GM18498 (cell line): ENCODE data around the gene DPM2.
A peak's percentile ranks its signal among the peaks of the same experiment; 100 is the strongest.

Experiments
- ATAC-seq: cut with Tn5 transposase; IDR thresholded peaks from one replicate; pipeline ENCODE4 v1.9.1; 2021; ENCODE audit warnings: mild to moderate bottlenecking, moderate library complexity; ENCODE audit not compliant: unreplicated experiment

Gene DPM2

GRCh38 chr9:127973169-127974000 is 35.7 kb upstream of the DPM2 start:
- no peak for ATAC-seq

- no peak for ATAC-seq
These were observed 34.7 kb upstream of the DPM2 start for GRCh38 chr9:127972236-127972871.

- ATAC-seq = no peak
These were observed 33.9 kb upstream of the DPM2 start for GRCh38 chr9:127971357-127972235.

- peak; percentile 81 for ATAC-seq
These were observed 33.0 kb upstream of the DPM2 start for GRCh38 chr9:127970401-127971313.

GRCh38 chr9:127968700-127969383 is 31.2 kb upstream of the DPM2 start:
- no peak for ATAC-seq

GRCh38 chr9:127968042-127968441 is 30.4 kb upstream of the DPM2 start:
- ATAC-seq = no peak

- ATAC-seq = no peak
These were observed 29.6 kb upstream of the DPM2 start for GRCh38 chr9:127967151-127967809.

- ATAC-seq = no peak
These were observed 28.9 kb upstream of the DPM2 start for GRCh38 chr9:127966416-127967150.

- no peak for ATAC-seq
These were observed 28.3 kb upstream of the DPM2 start for GRCh38 chr9:127965953-127966352.

GRCh38 chr9:127963359-127964064 is 25.9 kb upstream of the DPM2 start:
- no peak for ATAC-seq

GRCh38 chr9:127963041-127963358 is 25.3 kb upstream of the DPM2 start:
- no peak for ATAC-seq

GRCh38 chr9:127962278-127962677 is 24.6 kb upstream of the DPM2 start:
- no peak for ATAC-seq

- no peak for ATAC-seq
These were observed 24.0 kb upstream of the DPM2 start for GRCh38 chr9:127961613-127962155.

- ATAC-seq = no peak
These were observed 23.5 kb upstream of the DPM2 start for GRCh38 chr9:127961155-127961490.

- ATAC-seq = no peak
These were observed 22.9 kb upstream of the DPM2 start for GRCh38 chr9:127960410-127961154.

GRCh38 chr9:127959841-127960409 is 22.3 kb upstream of the DPM2 start:
- no peak for ATAC-seq

GRCh38 chr9:127959398-127959797 is 21.7 kb upstream of the DPM2 start:
- no peak for ATAC-seq
